ENCODE data around the gene CACNA1I. TPM values are rescaled to one million over a fixed set of nuclear protein-coding genes. Genes with fewer than 3 reads are reported as not detected.

CACNA1I gene
- total RNA-seq, 1 experiment from 2014 or later = 0.15 TPM

- TF ChIP-seq REST (IDR thresholded peaks at IDR 0.05; ENCODE audit: low read depth) (no peak), ATF3 (IDR thresholded peaks at IDR 0.05) (no peak), CEBPB (IDR thresholded peaks at IDR 0.05; ENCODE audit: low read depth) (no peak)
These were observed 120.5 kb downstream of the CACNA1I start (continued) for GRCh38 chr22:39690881-39691605.

- Histone ChIP-seq H3K9me2 (ENCODE audit: insufficient read depth) (no peaks in the 10 kb centered on the region), H2AFZ (ENCODE audit: low read depth, low read length, poor library complexity, severe bottlenecking) (no peak overlapping the region), H3K4me1 (ENCODE audit: control insufficient read depth in 1 of 2, insufficient read depth in 2 of 2, low read length in 2 of 2) (no peaks in the 10 kb centered on the region), H3K27me3 (ENCODE audit: insufficient read depth, low read length) (no peaks in the 10 kb centered on the region), H3K4me3 (replicated peaks in 1 of 2; ENCODE audit: low read depth in 1 of 2, low read length in 2 of 2) (no peak overlapping the region), H3K79me2 (ENCODE audit: insufficient read depth, low read length) (no peaks in the 10 kb centered on the region), H3K9ac (ENCODE audit: low read length) (no peak overlapping the region), H3K4me2 (ENCODE audit: low read length) (no peak overlapping the region), H4K20me1 (ENCODE audit: insufficient read depth) (no peaks in the 10 kb centered on the region), H3K36me3 (ENCODE audit: control insufficient read depth in 1 of 2, insufficient read depth in 2 of 2, low read length in 2 of 2) (no peaks in the 10 kb centered on the region), H3K27ac (ENCODE audit: low read depth, low read length) (no peak overlapping the region), H3K9me3 (ENCODE audit: control insufficient read depth in 1 of 2, insufficient read depth in 1 of 2, low read depth in 1 of 2, low read length in 2 of 2) (no peaks in the 10 kb centered on the region)
- ChIA-PET CTCF (no interaction called here), POLR2A (no interaction called here), RAD21 (ENCODE audit: low non-redundant PET in 1 of 2, low total read pairs in 2 of 2, uncharacterized antibody in 2 of 2, unreplicated experiment in 2 of 2) (no interaction called here)
- BruUV-seq (replicated peaks) = no TSS peak
- peak; percentile 28; the same call in 1 of the 2 replicates for ATAC-seq
- DNase-seq (ENCODE audit: low read depth, low spot score) = no peak
- intact Hi-C loops (cut with micrococcal nuclease) = no loop called here
- TF ChIP-seq REST (IDR thresholded peaks at IDR 0.05; ENCODE audit: low read depth) = no peak
- TF ChIP-seq ELF1 (IDR thresholded peaks at IDR 0.05; ENCODE audit: borderline replicate concordance, low read depth) = no peak
- TF ChIP-seq POLR2AphosphoS5 (IDR thresholded peaks at IDR 0.05; ENCODE audit: low read depth, low read length) = no peak
- no peak for TF ChIP-seq EGR1 (IDR thresholded peaks at IDR 0.05; ENCODE audit: low read depth)
- no peak for TF ChIP-seq CTCF (IDR thresholded peaks at IDR 0.05 in 2 of 3, conservative IDR thresholded peaks at IDR 0.05 in 1 of 3; ENCODE audit: borderline replicate concordance in 1 of 3, insufficient read depth in 1 of 3, low read depth in 2 of 3, low read length in 2 of 3)
- TF ChIP-seq ATF3 (IDR thresholded peaks at IDR 0.05) = no peak
- TF ChIP-seq CBX3 (IDR thresholded peaks at IDR 0.05; ENCODE audit: low read depth) = no peak
- no peak for TF ChIP-seq EZH2 (IDR thresholded peaks at IDR 0.05)
These were observed 123.5 kb downstream of the CACNA1I start for GRCh38 chr22:39693943-39694500.
